DND-41 (cell line): ENCODE measurements around the gene RBM47.

Experiments
- EZH2 ChIP-seq: IDR thresholded peaks from 3 replicates; pipeline ENCODE4 v1.6.1; 2012; ENCODE audit warnings: borderline replicate concordance, low read depth, mild to moderate bottlenecking, moderate library complexity, low read length, inconsistent platforms; ENCODE audit not compliant: severe bottlenecking
- TF ChIP-seq, protein P1 (sequence below): IDR thresholded peaks from 2 replicates; pipeline ENCODE4 v1.5.1; 2012; ENCODE audit warnings: borderline replicate concordance, low read length, moderate library complexity, mild to moderate bottlenecking; ENCODE audit not compliant: poor library complexity, severe bottlenecking; ENCODE audit errors: extremely low read depth

DNA sequence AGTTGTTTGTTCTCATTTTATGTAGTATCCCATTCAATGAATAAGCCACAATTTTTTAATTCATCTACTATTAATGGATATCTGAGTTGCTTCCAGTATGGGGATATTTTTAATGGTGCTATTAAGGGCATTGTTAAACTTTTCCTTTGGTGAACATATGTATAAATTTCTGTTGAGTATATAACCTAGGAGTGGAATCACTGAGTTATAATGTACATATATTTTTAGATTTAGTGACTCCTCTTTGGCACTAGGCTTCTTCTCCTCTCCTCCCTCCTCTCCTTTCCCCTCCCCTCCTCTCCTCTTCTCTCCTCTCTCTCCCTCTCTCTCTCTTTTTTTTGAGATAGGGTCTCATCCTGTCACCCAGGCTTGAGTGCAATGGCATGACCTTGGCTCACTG lies 26.4 kb downstream of the RBM47 start:
- TF ChIP-seq, protein P1, sequence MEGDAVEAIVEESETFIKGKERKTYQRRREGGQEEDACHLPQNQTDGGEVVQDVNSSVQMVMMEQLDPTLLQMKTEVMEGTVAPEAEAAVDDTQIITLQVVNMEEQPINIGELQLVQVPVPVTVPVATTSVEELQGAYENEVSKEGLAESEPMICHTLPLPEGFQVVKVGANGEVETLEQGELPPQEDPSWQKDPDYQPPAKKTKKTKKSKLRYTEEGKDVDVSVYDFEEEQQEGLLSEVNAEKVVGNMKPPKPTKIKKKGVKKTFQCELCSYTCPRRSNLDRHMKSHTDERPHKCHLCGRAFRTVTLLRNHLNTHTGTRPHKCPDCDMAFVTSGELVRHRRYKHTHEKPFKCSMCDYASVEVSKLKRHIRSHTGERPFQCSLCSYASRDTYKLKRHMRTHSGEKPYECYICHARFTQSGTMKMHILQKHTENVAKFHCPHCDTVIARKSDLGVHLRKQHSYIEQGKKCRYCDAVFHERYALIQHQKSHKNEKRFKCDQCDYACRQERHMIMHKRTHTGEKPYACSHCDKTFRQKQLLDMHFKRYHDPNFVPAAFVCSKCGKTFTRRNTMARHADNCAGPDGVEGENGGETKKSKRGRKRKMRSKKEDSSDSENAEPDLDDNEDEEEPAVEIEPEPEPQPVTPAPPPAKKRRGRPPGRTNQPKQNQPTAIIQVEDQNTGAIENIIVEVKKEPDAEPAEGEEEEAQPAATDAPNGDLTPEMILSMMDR = no peak
- no peak for TF ChIP-seq EZH2
